HepG2 (cell line): ENCODE results near the gene BACH1.
A peak's percentile ranks its signal among the peaks of the same experiment; 100 is the strongest.

Experiments
- CTCF ChIP-seq: sonication (generic); formaldehyde crosslinking; IDR thresholded peaks from 2 replicates; pipeline ENCODE4 v1.5.0; 2020; ENCODE audit warnings: mild to moderate bottlenecking, missing genetic modification reagents, moderate library complexity
- JUN ChIP-seq: sonication (generic); formaldehyde crosslinking; IDR thresholded peaks from 2 replicates; pipeline ENCODE4 v1.4.0; 2020; ENCODE audit warnings: mild to moderate bottlenecking, missing genetic modification reagents
- KAT2B ChIP-seq: fragments of 150-350 bp; IDR thresholded peaks from 2 replicates; pipeline ENCODE4 v1.6.1; 2014; ENCODE audit warnings: low read depth, low read length, borderline replicate concordance
- MAFK ChIP-seq, 2 experiments: IDR thresholded peaks in 1 of 2; conservative IDR thresholded peaks in 1 of 2; 2 replicates each; pipeline ENCODE4 v1.6.1; 2011; ENCODE audit warnings: improper control_type of control experiment in 2 of 2, low read length in 2 of 2
- NCOA1 ChIP-seq: sonication (generic); formaldehyde crosslinking; IDR thresholded peaks from 2 replicates; pipeline ENCODE4 v1.9.0; 2021; ENCODE audit warnings: missing genetic modification reagents
- POLR2AphosphoS5 ChIP-seq: IDR thresholded peaks from 2 replicates; pipeline ENCODE4 v1.6.1; 2012; ENCODE audit warnings: low read depth, low read length
- SAFB2 ChIP-seq: sonication (generic); formaldehyde crosslinking; IDR thresholded peaks from 2 replicates; pipeline ENCODE4 v1.5.1; 2020; ENCODE audit warnings: missing genetic modification reagents, low read depth, mild to moderate bottlenecking, borderline replicate concordance
- SP1 ChIP-seq, 2 experiments: fragments of 450-650 bp in 1 of 2; sonication (generic) in 1 of 2; formaldehyde crosslinking in 1 of 2; IDR thresholded peaks; 2 replicates each; pipeline versions ENCODE4 v1.4.0 to v1.6.1; 2016 to 2020; ENCODE audit warnings: missing genetic modification reagents in 1 of 2
- ZKSCAN1 ChIP-seq: fragments of 150-350 bp; IDR thresholded peaks from 2 replicates; pipeline ENCODE4 v1.6.1; 2014; ENCODE audit warnings: low read length
- ZNF18 ChIP-seq: sonication (generic); formaldehyde crosslinking; IDR thresholded peaks from 2 replicates; pipeline ENCODE4 v1.8.0; 2022; ENCODE audit warnings: mild to moderate bottlenecking, missing genetic modification reagents; ENCODE audit not compliant: insufficient replicate concordance
- ZNF274 ChIP-seq: sonication (generic); formaldehyde crosslinking; IDR thresholded peaks from 2 replicates; pipeline ENCODE4 v1.5.1; 2020; ENCODE audit warnings: mild to moderate bottlenecking, missing genetic modification reagents
- ZNF720 ChIP-seq: sonication (generic); formaldehyde crosslinking; IDR thresholded peaks from 2 replicates; pipeline ENCODE4 v1.4.0; 2020; ENCODE audit warnings: missing genetic modification reagents

GRCh38 chr21:29376556-29376955 lies 77.8 kb downstream of the BACH1 start:
- TF ChIP-seq ZKSCAN1, result no peak
- no peak for TF ChIP-seq ZNF274 (CRISPR knock-in tag)
- TF ChIP-seq NCOA1 (CRISPR knock-in tag), result no peak
- TF ChIP-seq KAT2B, result no peak
- no peak for TF ChIP-seq ZNF18 (CRISPR knock-in tag)
- no peak for TF ChIP-seq MAFK (conservative IDR thresholded peaks at IDR 0.05 in 1 of 2, IDR thresholded peaks at IDR 0.05 in 1 of 2; ENCODE audit: low read length in 2 of 2)
- TF ChIP-seq JUN (CRISPR knock-in tag), result no peak
- no peak for TF ChIP-seq POLR2AphosphoS5
- no peak for TF ChIP-seq ZNF720 (CRISPR knock-in tag)
- peak; percentile 62 for TF ChIP-seq CTCF (CRISPR knock-in tag)
- no peak for TF ChIP-seq SP1 (IDR thresholded peaks at IDR 0.05)
- no peak for TF ChIP-seq SP1 (CRISPR knock-in tag; IDR thresholded peaks at IDR 0.05)
- TF ChIP-seq SAFB2 (CRISPR knock-in tag), result no peak
